GM12864 (cell line): ENCODE data around the gene KIAA1755.

Experiments
- DNase-seq: peaks from one replicate; pipeline ENCODE4 v3.0.0-alpha.2; 2011; ENCODE audit warnings: low read depth
- H3K4me3 ChIP-seq: 2 replicates; pipeline ENCODE4 v1.5.1; 2011; ENCODE audit warnings: mild to moderate bottlenecking, low read depth, low read length, control low read depth
- CTCF ChIP-seq: IDR thresholded peaks from 2 replicates; pipeline ENCODE4 v1.5.1; 2011; ENCODE audit warnings: low read depth, mild to moderate bottlenecking, moderate library complexity, low read length, control low read depth, inconsistent platforms; ENCODE audit errors: missing control alignments

KIAA1755 gene

GRCh38 chr20:38181207-38181801 is 79.2 kb downstream of the KIAA1755 start:
- no peak for TF ChIP-seq CTCF
- DNase-seq: peak; percentile 24
- H3K4me3 ChIP-seq: no peak overlapping the region

- TF ChIP-seq CTCF: no peak
- H3K4me3 ChIP-seq: no peak overlapping the region
- DNase-seq: no peak
Observed at GRCh38 chr20:38180781-38181180, 79.8 kb downstream of the KIAA1755 start.

- TF ChIP-seq CTCF: no peak
- no peak overlapping the region for H3K4me3 ChIP-seq
- DNase-seq: no peak
Observed at GRCh38 chr20:38179846-38180245, 80.7 kb downstream of the KIAA1755 start.

- TF ChIP-seq CTCF: no peak
- H3K4me3 ChIP-seq: no peak overlapping the region
- no peak for DNase-seq
Observed at GRCh38 chr20:38178581-38178980, 82.0 kb downstream of the KIAA1755 start.

- no peak for TF ChIP-seq CTCF
- DNase-seq: no peak
- no peak overlapping the region for H3K4me3 ChIP-seq
Observed at GRCh38 chr20:38178065-38178491, 82.5 kb downstream of the KIAA1755 start.

GRCh38 chr20:38177201-38177600 is 83.3 kb downstream of the KIAA1755 start:
- DNase-seq: no peak
- no peak for TF ChIP-seq CTCF
- no peak overlapping the region for H3K4me3 ChIP-seq
